ENCODE data around the gene ILF2. TPM values are rescaled to one million over a fixed set of nuclear protein-coding genes. Genes with fewer than 3 reads are reported as not detected.

The ILF2 gene
- total RNA-seq, 1 donor from 2014 or later = 85.4 TPM

DNA sequence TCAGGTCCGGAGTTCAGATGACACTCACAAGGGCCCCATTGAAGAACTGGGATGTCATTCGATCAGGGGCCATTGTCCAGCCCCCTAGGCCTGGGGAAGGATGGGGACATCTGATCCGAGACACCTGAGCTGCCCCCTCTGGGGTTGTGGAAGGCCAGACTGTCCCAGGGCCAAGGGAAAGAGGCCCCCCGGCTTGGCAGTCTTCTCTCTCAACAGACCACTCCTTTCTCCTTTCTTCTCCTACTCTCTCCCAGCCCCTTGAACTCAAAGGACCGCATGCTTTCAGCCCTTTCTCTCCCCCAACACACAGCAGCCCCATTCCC is 41.5 kb downstream of the ILF2 start:
- DNase-seq (ENCODE audit: extremely low spot score in 2 of 2) = no peak
- no peak overlapping the region for H3K4me3 ChIP-seq
- H3K9me3 ChIP-seq = no peaks in the 10 kb centered on the region
- TF ChIP-seq POLR2AphosphoS5 (IDR thresholded peaks at IDR 0.05; ENCODE audit: insufficient read depth in 1 of 2, low read depth in 1 of 2) = no peak
- TF ChIP-seq POLR2A (IDR thresholded peaks at IDR 0.05) = no peak
- TF ChIP-seq, protein P1, sequence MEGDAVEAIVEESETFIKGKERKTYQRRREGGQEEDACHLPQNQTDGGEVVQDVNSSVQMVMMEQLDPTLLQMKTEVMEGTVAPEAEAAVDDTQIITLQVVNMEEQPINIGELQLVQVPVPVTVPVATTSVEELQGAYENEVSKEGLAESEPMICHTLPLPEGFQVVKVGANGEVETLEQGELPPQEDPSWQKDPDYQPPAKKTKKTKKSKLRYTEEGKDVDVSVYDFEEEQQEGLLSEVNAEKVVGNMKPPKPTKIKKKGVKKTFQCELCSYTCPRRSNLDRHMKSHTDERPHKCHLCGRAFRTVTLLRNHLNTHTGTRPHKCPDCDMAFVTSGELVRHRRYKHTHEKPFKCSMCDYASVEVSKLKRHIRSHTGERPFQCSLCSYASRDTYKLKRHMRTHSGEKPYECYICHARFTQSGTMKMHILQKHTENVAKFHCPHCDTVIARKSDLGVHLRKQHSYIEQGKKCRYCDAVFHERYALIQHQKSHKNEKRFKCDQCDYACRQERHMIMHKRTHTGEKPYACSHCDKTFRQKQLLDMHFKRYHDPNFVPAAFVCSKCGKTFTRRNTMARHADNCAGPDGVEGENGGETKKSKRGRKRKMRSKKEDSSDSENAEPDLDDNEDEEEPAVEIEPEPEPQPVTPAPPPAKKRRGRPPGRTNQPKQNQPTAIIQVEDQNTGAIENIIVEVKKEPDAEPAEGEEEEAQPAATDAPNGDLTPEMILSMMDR (IDR thresholded peaks at IDR 0.05) = no peak
- peaks cover 48% of the 10 kb centered on the region for H3K4me1 ChIP-seq
- peak overlapping the region; percentile 48 for H3K27ac ChIP-seq
- intact Hi-C loops (cut with DNase I) = loop anchor here (5.0 kb wide), 1 partner anchor 97 kb away; no protein-coding TSS in a partner anchor
- no peaks in the 10 kb centered on the region for H3K27me3 ChIP-seq
- H3K36me3 ChIP-seq = no peaks in the 10 kb centered on the region

DNA sequence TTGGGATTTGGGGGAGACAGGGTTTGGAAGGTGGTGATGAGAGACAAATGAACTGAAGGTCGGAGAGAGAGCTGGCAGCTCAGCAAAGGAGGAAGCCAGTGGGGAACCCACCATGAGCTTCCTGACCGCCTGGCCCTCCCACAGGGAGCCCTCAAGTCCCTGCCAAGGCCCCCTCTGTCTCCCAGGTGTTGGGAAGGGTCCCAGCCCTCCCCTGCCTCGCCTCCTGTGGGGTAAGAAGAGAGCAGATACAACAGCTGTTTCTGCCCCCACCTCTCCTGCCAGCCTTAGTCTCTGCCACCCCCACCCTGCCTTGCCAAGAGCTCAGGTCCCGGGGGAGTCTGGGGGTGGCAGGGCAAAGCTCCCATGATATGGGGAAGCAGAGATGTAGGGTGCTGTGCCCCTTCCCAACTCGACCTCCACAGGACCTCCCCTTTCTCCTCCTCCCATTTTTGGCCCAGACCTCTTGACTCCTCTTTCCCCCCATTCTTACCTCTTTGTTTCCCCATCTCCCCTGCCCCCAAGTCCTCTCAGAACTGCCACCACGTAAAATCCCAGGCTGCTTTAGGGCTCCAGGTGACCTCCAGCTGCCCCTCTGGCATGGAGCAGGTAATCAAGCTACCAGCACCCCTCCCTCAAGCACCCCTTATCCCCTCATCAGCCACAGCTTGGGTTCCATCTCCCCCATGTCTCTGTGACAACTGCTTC is 42.0 kb downstream of the ILF2 start:
- intact Hi-C loops (cut with DNase I) = loop anchor here (5.0 kb wide), 1 partner anchor 96 kb away; no protein-coding TSS in a partner anchor
- TF ChIP-seq POLR2A (IDR thresholded peaks at IDR 0.05) (no peak), POLR2AphosphoS5 (IDR thresholded peaks at IDR 0.05; ENCODE audit: insufficient read depth in 1 of 2, low read depth in 1 of 2) (no peak)
- TF ChIP-seq, protein P1 (IDR thresholded peaks at IDR 0.05) = no peak
- no peaks in the 10 kb centered on the region for H3K9me3 ChIP-seq
- no peak overlapping the region for H3K4me3 ChIP-seq
- H3K36me3 ChIP-seq = no peaks in the 10 kb centered on the region
- no peaks in the 10 kb centered on the region for H3K27me3 ChIP-seq
- peak overlapping the region; percentile 95 for H3K27ac ChIP-seq
- DNase-seq (ENCODE audit: extremely low spot score in 2 of 2) = no peak
- peaks cover 48% of the 10 kb centered on the region for H3K4me1 ChIP-seq

DNA sequence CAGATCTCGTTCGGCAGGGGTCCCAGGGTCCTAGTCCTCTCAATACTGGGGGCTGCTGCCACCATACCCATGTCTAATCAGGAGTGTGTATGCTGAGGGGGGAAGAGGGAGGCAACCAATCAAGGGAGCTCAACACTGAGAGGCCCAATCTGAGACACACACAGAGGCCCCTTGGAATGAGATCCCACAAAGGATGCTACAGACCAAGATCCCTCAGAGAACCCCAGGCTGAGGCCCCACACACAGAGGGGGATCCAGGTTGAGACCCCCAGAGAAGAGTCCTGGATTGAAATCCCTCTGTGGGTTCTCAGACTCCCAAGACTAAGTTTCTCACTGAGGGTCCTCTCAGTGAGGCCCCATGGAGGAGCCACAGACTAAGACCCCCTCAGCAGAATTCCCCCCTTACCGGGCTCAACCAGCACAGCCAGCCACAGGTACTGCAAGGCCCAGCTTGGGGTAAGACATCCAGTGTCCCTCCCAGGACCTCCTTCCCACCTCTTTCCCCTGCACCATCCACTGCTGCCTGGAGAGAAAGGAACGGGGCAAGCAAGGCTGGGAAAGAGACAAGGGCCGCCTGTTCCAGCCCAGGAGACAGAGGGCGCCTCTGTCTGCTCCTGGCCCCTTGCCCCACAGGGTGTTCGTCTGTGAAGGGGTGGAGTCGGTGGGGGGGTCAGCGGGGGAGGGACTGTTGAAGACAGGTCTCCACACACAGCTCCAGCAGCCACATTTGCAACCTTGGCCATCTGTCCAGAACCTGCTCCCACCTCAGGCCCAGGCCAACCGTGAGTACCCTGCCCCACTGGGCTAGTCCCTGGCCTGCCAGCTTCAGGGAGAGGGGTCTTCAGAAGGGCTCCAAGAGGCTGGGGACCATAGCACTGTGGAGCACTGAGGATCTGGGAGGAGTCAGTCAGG is 42.8 kb downstream of the ILF2 start, which contains the start of gene S100A1:
Gene S100A1 (plus strand): TSS at position 720 of the 912 bp plus-strand sequence. CDS start 2,088 bp downstream, outside the sequence.
- no peak for DNase-seq (ENCODE audit: extremely low spot score in 2 of 2)
- H3K27me3 ChIP-seq = no peaks in the 10 kb centered on the region
- H3K36me3 ChIP-seq = no peaks in the 10 kb centered on the region
- H3K4me3 ChIP-seq = peak within 1 kb of the TSS; percentile 48 to 68
- peak within 1 kb of the TSS; percentile 95 for H3K27ac ChIP-seq
- H3K9me3 ChIP-seq = no peaks in the 10 kb centered on the region
- intact Hi-C loops (cut with DNase I) = loop anchor here (5.0 kb wide), 1 partner anchor 96 kb away; no protein-coding TSS in a partner anchor
- TF ChIP-seq, protein P1 (IDR thresholded peaks at IDR 0.05) = no peak
- TF ChIP-seq POLR2A (IDR thresholded peaks at IDR 0.05) = no peak
- no peak for TF ChIP-seq POLR2AphosphoS5 (IDR thresholded peaks at IDR 0.05; ENCODE audit: insufficient read depth in 1 of 2, low read depth in 1 of 2)
- peaks cover 41% of the 10 kb centered on the region for H3K4me1 ChIP-seq

DNA sequence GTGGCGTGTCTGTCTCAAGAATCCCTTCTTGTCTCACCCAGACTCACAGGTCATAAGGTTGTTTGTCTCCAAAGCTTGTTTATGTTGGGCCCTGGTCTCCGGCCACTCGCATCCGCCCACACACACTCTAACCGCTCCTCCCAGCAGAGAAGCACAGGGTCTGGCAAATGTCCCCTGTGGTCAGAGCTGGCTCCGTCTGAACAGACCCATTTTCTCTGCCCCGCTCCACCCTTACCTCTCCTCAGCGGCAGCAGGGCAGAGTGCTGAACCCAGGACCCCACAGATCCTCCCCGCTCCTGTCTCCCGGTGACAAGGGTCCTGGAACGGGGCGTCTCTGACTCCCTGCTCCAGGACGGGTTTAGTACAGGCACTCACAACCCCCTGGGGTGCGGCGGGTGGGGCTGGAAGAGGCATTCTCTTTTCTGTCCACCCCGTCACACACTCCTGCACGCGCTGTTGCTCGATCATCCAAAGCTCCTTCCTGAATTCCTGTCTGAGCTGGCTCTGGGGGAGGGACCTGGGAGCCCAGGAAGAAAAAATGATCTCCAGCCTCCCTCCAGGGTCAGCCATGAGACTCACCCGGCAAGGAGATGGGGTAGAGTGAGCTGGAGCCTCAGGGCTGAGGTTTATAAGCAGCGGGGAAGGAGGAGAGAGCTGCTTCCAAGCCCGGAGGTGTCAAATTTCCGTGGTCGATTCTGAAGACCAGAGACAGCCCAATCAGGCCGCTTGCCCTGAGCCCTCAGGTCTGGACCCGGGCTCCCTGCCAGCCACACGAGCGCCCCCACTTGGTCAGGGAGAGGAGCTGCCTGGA is 43.7 kb downstream of the ILF2 start, which contains the start of gene S100A13:
Gene S100A13 (minus strand): TSS at position 602 of the 811 bp plus-strand sequence. CDS start 1,033 bp downstream, outside the sequence.
- Histone ChIP-seq H3K4me1 (peaks cover 38% of the 10 kb centered on the region), H3K36me3 (no peaks in the 10 kb centered on the region), H3K9me3 (no peaks in the 10 kb centered on the region), H3K27ac (peak within 1 kb of the TSS; percentile 95), H3K4me3 (peak within 1 kb of the TSS; percentile 48 to 68), H3K27me3 (no peaks in the 10 kb centered on the region)
- intact Hi-C loops (cut with DNase I) = loop anchor here (5.0 kb wide), 1 partner anchor 95 kb away; no protein-coding TSS in a partner anchor
- TF ChIP-seq POLR2A (IDR thresholded peaks at IDR 0.05) = peak in 1 of 2 donors; percentile 30
- TF ChIP-seq POLR2AphosphoS5 (IDR thresholded peaks at IDR 0.05; ENCODE audit: insufficient read depth in 1 of 2, low read depth in 1 of 2) = peak; percentile 6 to 84
- TF ChIP-seq, protein P1 (IDR thresholded peaks at IDR 0.05) = peak in 1 of 3 experiments; percentile 13
- no peak for DNase-seq (ENCODE audit: extremely low spot score in 2 of 2)
